ENCODE results near the gene NECAB3. TPM values are rescaled to one million over a fixed set of nuclear protein-coding genes. Genes with fewer than 3 reads are reported as not detected.
"Not testable (repeated sequence)": the region's sequence is repeated elsewhere in the genome, so short reads cannot be mapped to it uniquely, and the experiment has no call there.

The NECAB3 gene
- total RNA-seq, 2 donors from 2014 or later: 38.5 to 54.1 TPM

DNA sequence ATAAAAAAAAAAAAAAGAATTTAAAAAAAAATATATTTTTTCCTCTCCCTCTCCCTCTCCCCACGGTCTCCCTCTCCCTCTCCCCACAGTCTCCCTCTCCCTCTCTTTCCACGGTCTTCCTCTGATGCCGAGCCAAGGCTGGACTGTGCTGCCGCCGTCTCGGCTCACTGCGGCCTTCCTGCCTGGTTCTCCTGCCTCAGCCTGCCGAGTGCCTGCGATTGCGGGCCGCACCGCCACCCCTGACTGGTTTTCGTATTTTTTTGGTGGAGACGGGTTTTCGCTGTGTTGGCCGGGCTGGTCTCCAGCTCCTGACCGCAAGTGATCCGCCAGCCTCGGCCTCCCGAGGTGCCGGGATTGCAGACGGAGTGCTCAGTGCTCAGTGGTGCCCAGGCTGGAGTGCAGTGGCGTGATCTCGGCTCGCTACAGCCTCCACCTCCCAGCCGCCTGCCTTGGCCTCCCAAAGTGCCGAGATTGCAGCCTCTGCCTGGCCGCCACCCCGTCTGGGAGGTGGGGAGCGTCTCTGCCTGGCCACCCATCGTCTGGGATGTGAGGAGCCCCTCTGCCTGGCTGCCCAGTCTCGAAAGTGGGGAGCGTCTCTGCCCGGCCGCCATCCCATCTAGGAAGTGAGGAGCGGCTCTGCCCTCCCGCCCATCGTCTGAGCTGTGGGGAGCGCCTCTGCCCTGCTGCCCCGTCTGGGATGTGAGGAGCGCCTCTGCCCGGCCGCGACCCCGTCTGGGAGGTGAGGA, 26.6 kb upstream of the NECAB3 start:
- ATAC-seq; intact Hi-C loops (cut with DNase I, micrococcal nuclease); DNase-seq: not testable (repeated sequence)

GRCh38 chr20:33698966-33699365, 24.7 kb upstream of the NECAB3 start:
- DNase-seq; ATAC-seq; intact Hi-C loops (cut with DNase I, micrococcal nuclease): not testable (repeated sequence)

DNA sequence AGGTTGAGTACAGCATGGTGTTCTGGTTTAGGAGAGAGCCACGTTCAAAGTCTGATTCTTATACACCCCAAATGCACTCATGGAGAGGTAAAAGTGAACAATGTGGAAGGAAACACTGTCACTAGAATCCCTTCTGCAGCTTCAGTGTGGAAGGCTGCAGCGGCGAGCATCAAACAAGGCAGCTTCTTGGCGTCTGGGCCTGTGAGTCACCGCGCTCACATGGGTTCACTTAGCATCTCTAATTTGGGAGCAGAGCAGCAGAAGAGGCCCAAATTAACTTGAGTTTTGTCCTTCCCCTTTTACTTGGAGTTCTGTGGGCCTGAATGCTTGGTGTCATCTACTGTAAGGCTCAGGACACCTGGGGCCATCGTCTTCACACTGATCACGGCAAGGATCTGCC, 22.9 kb upstream of the NECAB3 start:
- DNase-seq (no peak), ATAC-seq (no peak)
- intact Hi-C loops (cut with DNase I, micrococcal nuclease): no loop called here

GRCh38 chr20:33696448-33696847, 22.2 kb upstream of the NECAB3 start:
- no peak for ATAC-seq
- intact Hi-C loops (cut with DNase I, micrococcal nuclease): no loop called here
- no peak for DNase-seq

DNA sequence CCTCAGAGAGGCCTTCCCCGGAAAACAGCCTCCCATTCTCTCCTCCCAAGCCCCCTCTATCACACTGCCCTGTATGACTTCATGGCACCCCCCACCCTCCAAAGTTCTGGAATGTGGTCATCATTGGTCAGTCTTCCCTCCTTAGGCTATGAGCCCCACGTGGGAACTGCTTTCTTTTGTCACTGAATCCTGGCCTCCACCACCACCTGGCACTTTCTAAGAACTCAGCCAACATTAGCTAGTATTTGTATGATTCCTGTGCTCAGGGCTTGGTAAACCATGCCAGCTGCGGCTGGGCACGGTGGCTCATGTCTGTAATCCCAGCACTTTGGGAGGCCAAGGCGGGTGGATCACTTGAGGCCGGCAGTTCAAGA, 20.4 kb upstream of the NECAB3 start:
- DNase-seq (no peak), ATAC-seq (no peak)
- intact Hi-C loops (cut with DNase I, micrococcal nuclease): no loop called here

GRCh38 chr20:33693741-33694638, 19.8 kb upstream of the NECAB3 start:
- intact Hi-C loops (cut with DNase I, micrococcal nuclease): no loop called here
- DNase-seq (no peak), ATAC-seq (no peak)

- intact Hi-C loops (cut with DNase I, micrococcal nuclease): no loop called here
- no peak for ATAC-seq
- DNase-seq: no peak
Observed at GRCh38 chr20:33693289-33693688, 19.1 kb upstream of the NECAB3 start.

DNA sequence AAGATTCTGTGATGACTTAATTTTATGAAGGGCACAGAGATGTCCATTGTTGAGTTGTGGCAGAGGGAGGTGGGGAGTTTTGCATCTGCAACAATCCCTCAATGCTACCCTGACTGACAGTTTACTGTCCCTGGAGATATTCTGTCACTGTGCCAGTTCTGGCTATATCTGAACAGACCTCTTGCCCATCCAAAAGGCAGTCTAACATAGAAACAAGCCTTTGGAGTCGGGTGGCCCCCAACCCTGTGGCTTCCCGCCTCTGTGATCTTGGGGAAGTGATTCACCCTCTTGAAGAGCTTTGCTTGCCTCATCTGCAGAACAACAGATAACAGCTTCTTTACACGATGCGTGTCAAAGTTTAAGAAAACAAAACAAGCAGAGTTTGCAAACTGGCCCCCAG, 15.7 kb upstream of the NECAB3 start:
- ATAC-seq: no peak
- no peak for DNase-seq
- intact Hi-C loops (cut with DNase I, micrococcal nuclease): no loop called here

- intact Hi-C loops (cut with DNase I, micrococcal nuclease): no loop called here
- no peak for ATAC-seq
- DNase-seq: no peak
Observed at GRCh38 chr20:33689493-33689892, 15.3 kb upstream of the NECAB3 start.

DNA sequence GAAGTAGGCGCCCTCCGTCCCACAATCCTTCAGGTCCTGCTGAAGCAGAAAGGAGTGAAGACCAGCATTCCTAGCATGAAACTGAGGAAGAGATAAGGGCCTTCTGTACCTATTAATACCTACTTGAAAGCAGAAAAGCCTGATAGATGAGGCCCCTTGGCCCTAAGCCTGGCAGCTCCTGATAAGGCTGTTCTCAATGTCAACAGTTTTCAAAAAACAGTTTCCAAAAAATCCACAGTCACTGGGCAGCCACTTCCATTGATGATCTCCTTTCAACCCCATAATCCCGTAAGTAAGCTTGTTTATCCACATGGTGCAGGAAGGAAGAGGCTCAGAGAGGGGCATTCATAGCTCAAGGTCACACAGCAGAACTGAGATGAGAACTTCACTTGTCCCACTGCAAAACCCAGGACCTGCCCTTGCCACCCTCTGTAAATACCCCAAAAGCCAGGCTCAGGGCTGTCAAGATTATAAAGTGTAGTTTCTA, 14.8 kb upstream of the NECAB3 start:
- DNase-seq: no peak
- ATAC-seq: no peak
- intact Hi-C loops (cut with DNase I, micrococcal nuclease): no loop called here

DNA sequence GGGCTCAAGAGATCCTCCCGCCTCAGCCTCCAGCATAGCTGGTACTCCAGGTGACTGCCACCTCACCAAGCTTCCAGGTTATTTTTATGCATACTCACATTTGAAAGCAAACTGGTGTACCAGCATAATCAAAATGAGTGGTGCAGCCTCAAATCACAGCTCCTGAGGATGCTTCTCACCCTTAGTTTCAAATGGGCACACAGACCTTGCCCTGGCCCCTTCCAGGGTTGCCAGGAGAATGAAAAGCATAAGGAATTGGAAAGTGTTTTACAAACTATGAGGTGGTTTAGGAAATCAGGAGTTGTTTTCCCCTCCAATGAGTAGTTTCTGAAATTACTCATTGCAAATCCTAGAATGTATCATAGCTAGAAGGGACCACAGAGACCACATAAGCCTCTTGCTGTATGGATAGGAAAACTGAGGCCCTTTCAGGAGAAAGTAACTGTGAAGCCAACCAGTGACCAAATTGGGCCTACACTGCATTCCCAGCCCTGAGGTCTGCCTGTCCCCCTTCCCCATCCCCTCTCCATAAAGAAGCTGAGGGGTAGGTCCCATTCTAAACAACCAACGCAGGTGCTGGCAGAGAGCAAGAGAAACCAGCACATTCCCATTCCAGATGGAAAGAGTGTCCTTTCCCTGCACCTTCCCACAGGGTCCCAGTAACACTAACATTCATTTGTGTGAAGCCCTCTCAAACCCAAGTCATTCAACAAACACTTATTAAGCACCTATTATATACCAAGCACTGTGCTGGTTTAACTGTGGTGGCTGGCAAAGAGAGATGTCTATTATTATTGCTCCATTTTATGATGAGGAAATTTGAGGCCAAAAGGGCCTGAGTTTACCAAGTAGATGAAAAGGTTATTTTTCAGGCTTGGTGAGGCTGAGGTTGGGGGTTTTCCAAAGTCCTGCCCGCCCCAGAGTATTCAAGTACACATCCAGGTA, 14.0 kb upstream of the NECAB3 start:
- intact Hi-C loops (cut with DNase I, micrococcal nuclease): no loop called here
- no peak for ATAC-seq
- DNase-seq: no peak

GRCh38 chr20:33687370-33687915, 13.2 kb upstream of the NECAB3 start:
- no peak for DNase-seq
- intact Hi-C loops (cut with DNase I, micrococcal nuclease): no loop called here
- ATAC-seq: no peak

GRCh38 chr20:33686984-33687366, 12.7 kb upstream of the NECAB3 start:
- no peak for ATAC-seq
- DNase-seq: no peak
- intact Hi-C loops (cut with DNase I, micrococcal nuclease): no loop called here

DNA sequence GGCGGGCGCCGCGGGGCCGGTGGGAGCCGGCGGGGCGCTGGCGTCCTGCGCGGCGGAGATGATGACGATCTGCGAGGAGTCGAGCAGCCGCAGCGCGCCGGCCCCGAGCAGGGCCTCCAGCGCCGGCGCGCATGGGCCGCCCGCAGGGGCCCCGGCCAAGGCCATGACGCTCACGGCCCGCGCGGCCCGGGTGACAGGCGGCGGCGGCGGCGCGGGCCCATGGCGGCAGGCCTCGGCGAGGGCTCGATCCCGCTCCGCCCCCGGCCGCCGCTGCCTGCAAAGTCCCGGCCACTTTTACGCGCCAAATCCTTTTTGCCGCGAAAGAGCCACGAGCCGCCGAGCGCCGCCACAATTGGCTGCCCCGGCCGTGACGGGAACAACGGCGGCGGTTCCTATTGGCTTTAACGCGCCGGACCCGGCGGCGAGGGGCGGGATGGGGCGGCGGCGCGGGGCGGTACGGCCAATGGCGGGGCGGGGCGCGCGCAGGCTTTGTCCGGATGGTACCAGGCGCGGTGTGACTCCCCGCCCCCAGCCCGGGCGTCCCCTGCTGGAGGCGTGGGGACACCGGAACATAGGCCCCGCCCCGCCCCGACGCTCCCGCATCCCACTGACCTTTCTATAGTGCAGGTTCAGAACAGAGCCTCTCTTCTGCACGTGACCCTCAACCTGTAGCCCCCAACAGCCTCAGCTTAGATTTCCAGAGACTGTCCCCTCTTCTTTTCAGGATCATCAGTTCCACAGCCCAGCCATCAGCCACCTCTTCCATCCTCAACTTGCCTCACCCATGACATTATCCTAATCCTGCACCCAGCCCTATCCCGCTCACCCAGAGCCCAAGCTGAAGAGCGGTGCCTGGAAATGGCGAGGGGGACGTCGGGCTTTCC, 12.1 kb upstream of the NECAB3 start, which contains the start of gene E2F1:
Gene E2F1 (minus strand): TSS at position 286 of the 884 bp plus-strand sequence. CDS start 121 bp downstream, at position 165.
- peak; percentile 93 for ATAC-seq
- intact Hi-C loops (cut with DNase I, micrococcal nuclease): no loop called here
- peak; percentile 94 to 97 for DNase-seq

- ATAC-seq (peak; percentile 72), DNase-seq (peak; percentile 72 to 75)
- intact Hi-C loops (cut with DNase I, micrococcal nuclease): no loop called here
Observed at GRCh38 chr20:33685328-33686099, 11.3 kb upstream of the NECAB3 start.

DNA sequence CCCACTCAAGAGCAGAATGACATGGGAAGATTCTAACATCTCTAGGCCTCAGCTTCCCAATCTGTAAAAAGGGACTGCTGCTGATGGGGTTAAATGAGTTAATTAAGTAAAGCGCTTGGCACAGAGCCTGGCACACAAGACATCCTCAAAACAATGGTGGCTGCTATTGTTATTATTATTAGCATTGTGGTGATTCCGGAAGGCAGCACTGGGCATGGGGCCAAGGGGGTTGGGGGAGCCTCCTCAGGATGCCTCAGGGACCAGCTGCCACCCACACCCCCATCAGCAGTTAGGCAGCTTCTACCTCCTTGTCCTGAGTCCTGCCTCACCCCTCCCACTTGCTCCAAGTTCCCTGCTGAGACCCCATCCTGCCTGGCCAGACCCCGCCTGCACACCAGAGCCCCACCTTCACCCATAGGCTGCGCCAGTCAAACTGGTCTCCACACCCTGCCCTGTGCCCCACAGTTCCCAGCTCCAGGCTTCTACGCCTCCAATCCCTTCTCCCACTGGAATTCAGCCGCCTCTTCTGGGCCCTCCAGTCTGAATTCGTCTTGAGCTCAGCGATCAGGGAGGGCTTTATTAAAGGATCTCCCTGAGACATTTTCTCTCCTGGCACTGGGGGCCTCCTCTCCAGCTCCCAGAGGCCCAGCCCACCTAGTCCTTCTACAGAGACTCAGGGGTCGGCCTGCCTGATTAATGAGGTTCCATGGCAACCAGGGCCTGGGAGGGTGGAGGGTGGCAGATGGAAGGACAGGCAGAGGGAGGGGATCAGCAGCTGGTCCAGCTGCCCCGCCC, 10.5 kb upstream of the NECAB3 start:
- intact Hi-C loops (cut with DNase I, micrococcal nuclease): no loop called here

More for the DNA sequence above, 10.5 kb upstream of the NECAB3 start:
- ATAC-seq (peak; percentile 27), DNase-seq (no peak)

Measured in left colon (tissue), 2 donors.